Activated naive CD8-positive, alpha-beta T cell (primary cell): ENCODE measurements around the gene CIAO2B.

Source experiments
- H3K27ac Mint-ChIP-seq: one replicate; pipeline ENCODE4 v1.8.0; 2021; ENCODE audit warnings: mixed read lengths
- H3K27me3 Mint-ChIP-seq: one replicate; pipeline ENCODE4 v1.8.0; 2021; ENCODE audit warnings: mixed read lengths
- H3K36me3 Mint-ChIP-seq: one replicate; pipeline ENCODE4 v1.8.0; 2021; ENCODE audit warnings: mixed read lengths
- H3K4me1 Mint-ChIP-seq: one replicate; pipeline ENCODE4 v1.8.0; 2021; ENCODE audit warnings: low read depth, mixed read lengths
- H3K4me3 Mint-ChIP-seq: one replicate; pipeline ENCODE4 v1.8.0; 2021; ENCODE audit warnings: mild to moderate bottlenecking, mixed read lengths
- H3K9me3 Mint-ChIP-seq: one replicate; pipeline ENCODE4 v1.8.0; 2021; ENCODE audit warnings: low read depth, mixed read lengths

Gene CIAO2B

DNA sequence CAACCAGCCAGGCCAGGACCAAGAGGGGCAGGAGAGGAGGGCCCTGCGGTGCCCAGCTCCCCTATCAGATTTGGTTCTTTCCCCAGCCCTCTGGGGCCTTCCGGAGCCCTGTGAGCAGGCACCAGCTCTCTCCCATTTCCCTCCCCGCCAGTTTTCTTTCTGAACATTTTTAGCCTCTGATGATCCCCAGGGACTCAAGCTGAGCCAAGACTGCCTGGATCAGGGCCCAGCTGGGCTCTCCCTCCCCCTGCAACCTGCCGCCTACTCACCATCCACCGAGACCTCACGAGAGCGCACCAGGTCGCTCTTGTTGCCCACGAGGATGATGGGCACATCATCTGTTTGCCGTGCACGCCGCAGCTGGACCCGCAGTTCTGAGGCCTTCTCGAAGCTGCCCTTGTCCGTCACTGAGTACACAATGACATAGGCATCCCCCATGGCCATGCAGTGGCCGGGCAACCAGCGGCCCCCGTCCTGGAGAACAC, 10.9 kb downstream of the CIAO2B start:
- no peaks in the 10 kb centered on the region for H3K9me3 Mint-ChIP-seq
- peaks cover 12% of the 10 kb centered on the region for H3K27me3 Mint-ChIP-seq
- H3K36me3 Mint-ChIP-seq, result no peaks in the 10 kb centered on the region

GRCh38 chr16:66921729-66922450, 12.3 kb downstream of the CIAO2B start:
- peaks cover 12% of the 10 kb centered on the region for H3K27me3 Mint-ChIP-seq
- H3K9me3 Mint-ChIP-seq, result no peaks in the 10 kb centered on the region
- no peak overlapping the region for H3K27ac Mint-ChIP-seq
- no peak overlapping the region for H3K4me3 Mint-ChIP-seq
- peaks cover 3% of the 10 kb centered on the region for H3K4me1 Mint-ChIP-seq
- H3K36me3 Mint-ChIP-seq, result no peaks in the 10 kb centered on the region

More for the DNA sequence above, 10.9 kb downstream of the CIAO2B start:
- peaks cover 3% of the 10 kb centered on the region for H3K4me1 Mint-ChIP-seq
- H3K4me3 Mint-ChIP-seq, result no peak overlapping the region
- no peak overlapping the region for H3K27ac Mint-ChIP-seq

- Mint-ChIP-seq H3K4me1 (peaks cover 3% of the 10 kb centered on the region), H3K9me3 (no peaks in the 10 kb centered on the region), H3K27me3 (peaks cover 12% of the 10 kb centered on the region), H3K36me3 (no peaks in the 10 kb centered on the region), H3K27ac (no peak overlapping the region), H3K4me3 (no peak overlapping the region)
Observed at GRCh38 chr16:66920924-66921680, 13.1 kb downstream of the CIAO2B start.

- H3K4me3 Mint-ChIP-seq, result no peak overlapping the region
- no peak overlapping the region for H3K27ac Mint-ChIP-seq
- no peaks in the 10 kb centered on the region for H3K9me3 Mint-ChIP-seq
- peaks cover under 1% of the 10 kb centered on the region for H3K4me1 Mint-ChIP-seq
- H3K36me3 Mint-ChIP-seq, result no peaks in the 10 kb centered on the region
- H3K27me3 Mint-ChIP-seq, result peaks cover 12% of the 10 kb centered on the region
Observed at GRCh38 chr16:66920299-66920590, 14.0 kb downstream of the CIAO2B start.

DNA sequence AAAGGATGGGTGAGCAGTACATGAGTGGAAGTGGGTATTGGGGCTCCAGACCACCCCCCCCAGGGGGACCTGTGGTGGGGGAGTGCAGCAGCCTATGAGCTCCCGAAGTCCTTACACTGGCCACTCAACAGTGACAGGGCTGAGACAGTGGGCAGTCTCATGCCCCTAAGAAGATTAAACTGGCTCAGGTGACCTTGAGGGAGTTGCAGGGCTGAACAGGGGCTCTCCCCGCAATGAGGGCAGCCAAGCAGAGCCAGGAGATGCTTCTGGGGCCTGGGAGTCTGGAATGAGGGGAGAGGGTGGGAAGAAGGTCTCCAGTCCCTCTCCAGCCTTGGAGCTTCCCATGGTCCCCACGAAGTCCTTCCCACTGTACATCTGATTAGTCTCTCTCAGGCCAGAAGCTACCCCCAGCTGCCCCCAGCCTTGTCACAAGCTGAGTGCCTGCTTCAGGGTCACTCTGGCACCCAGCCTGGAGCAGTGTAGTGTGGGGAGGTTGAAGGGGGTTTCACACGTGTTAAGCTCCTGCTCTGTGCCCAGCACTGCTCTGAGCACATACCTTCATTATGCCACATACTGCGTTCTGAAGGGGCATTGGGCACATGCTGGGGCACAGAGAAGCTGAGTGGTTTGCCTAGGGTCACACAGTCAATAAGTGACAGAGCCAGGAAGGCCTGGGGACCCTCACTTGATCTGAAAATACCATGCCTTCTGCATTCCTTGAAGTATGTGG, 14.5 kb downstream of the CIAO2B start:
- Mint-ChIP-seq H3K27ac (no peak overlapping the region), H3K4me1 (no peaks in the 10 kb centered on the region), H3K4me3 (no peak overlapping the region), H3K27me3 (peaks cover 12% of the 10 kb centered on the region), H3K9me3 (no peaks in the 10 kb centered on the region), H3K36me3 (no peaks in the 10 kb centered on the region)

DNA sequence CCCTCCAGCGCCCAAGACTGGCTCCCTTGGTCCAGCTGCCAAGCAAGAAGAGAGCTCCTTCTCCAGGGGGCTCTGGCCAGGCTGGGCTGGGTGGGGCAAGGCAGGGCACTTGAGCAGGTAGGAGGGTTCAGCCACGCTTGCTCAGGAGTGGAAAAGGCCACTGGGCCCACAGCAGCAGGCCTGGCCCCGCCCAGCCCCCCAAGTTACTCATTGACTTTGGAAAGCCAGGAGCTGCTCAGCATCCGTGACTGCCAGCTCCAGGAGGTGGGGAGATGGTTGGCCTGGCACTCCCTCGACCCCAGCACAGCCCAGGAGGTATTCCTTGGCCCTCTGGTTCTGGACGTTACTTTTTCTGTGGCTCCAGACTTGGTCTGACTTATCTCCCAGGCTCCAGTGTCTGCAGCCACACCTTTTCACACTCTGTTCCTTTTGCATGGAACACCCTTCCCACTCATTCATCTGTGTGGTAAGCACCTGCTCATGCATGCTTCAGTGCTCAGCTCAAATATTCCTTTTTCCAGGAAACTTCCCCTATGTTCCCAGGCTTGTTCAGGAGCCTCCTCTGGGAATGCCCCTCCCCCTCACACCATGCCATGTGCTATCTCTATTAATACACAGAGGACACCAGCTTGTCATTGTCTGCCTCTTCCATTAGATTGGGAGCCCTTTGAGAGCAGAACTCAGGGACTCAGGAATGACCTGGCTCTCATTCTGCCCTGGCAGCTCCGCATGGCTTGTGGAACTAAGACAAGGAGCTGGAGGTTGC, 15.2 kb downstream of the CIAO2B start, which contains the start of gene CDH16:
TSS of gene CDH16 (minus strand) at position 83 of the 766 bp plus-strand sequence. CDS start 820 bp downstream, outside the sequence.
- Mint-ChIP-seq H3K27ac (no peak within 1 kb of the TSS), H3K36me3 (no peaks in the 10 kb centered on the region), H3K4me3 (no peak within 1 kb of the TSS), H3K4me1 (no peaks in the 10 kb centered on the region), H3K9me3 (no peaks in the 10 kb centered on the region), H3K27me3 (peaks cover 12% of the 10 kb centered on the region)

- H3K36me3 Mint-ChIP-seq, result no peaks in the 10 kb centered on the region
Observed at GRCh38 chr16:66918355-66918754, 15.8 kb downstream of the CIAO2B start.

GRCh38 chr16:66917741-66918140, 16.5 kb downstream of the CIAO2B start:
- peaks cover 5% of the 10 kb centered on the region for H3K27me3 Mint-ChIP-seq
- no peaks in the 10 kb centered on the region for H3K36me3 Mint-ChIP-seq
- H3K4me1 Mint-ChIP-seq, result no peaks in the 10 kb centered on the region
- no peaks in the 10 kb centered on the region for H3K9me3 Mint-ChIP-seq
- no peak overlapping the region for H3K27ac Mint-ChIP-seq
- H3K4me3 Mint-ChIP-seq, result no peak overlapping the region

More at GRCh38 chr16:66918355-66918754, 15.8 kb downstream of the CIAO2B start:
- Mint-ChIP-seq H3K4me3 (no peak overlapping the region), H3K27ac (no peak overlapping the region), H3K4me1 (no peaks in the 10 kb centered on the region), H3K27me3 (peaks cover 7% of the 10 kb centered on the region), H3K9me3 (no peaks in the 10 kb centered on the region)

DNA sequence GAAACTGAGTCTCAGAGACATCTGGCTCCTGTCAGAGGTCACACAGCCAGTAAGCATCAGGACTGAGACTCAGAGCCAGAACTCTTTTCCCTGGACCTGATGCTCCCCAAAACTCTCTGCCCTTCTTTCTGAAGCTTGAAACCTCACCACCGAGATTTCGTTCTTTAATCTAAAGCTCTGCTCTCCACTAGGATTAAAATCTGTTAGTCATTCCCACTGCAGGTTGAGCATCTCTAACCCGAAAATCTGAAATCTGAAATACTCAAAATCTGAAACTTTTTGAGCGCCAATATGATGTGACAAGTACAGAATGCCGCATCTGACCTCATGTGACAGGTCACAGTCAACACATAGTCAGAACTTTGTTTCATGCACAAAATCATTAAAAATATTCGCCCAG, 17.7 kb downstream of the CIAO2B start:
- H3K27me3 Mint-ChIP-seq, result peaks cover 5% of the 10 kb centered on the region
- no peak overlapping the region for H3K4me3 Mint-ChIP-seq
- no peaks in the 10 kb centered on the region for H3K36me3 Mint-ChIP-seq
- H3K4me1 Mint-ChIP-seq, result no peaks in the 10 kb centered on the region
- H3K27ac Mint-ChIP-seq, result no peak overlapping the region
- no peaks in the 10 kb centered on the region for H3K9me3 Mint-ChIP-seq

- Mint-ChIP-seq H3K36me3 (no peaks in the 10 kb centered on the region), H3K27ac (no peak overlapping the region), H3K4me3 (no peak overlapping the region), H3K4me1 (no peaks in the 10 kb centered on the region), H3K9me3 (no peaks in the 10 kb centered on the region), H3K27me3 (peaks cover 3% of the 10 kb centered on the region)
Observed at GRCh38 chr16:66915041-66915440, 19.2 kb downstream of the CIAO2B start.

- H3K4me1 Mint-ChIP-seq, result no peaks in the 10 kb centered on the region
- no peak overlapping the region for H3K27ac Mint-ChIP-seq
- H3K4me3 Mint-ChIP-seq, result no peak overlapping the region
- no peaks in the 10 kb centered on the region for H3K9me3 Mint-ChIP-seq
- peaks cover 3% of the 10 kb centered on the region for H3K27me3 Mint-ChIP-seq
- no peaks in the 10 kb centered on the region for H3K36me3 Mint-ChIP-seq
Observed at GRCh38 chr16:66914541-66914940, 19.7 kb downstream of the CIAO2B start.

GRCh38 chr16:66913711-66914110, 20.5 kb downstream of the CIAO2B start:
- no peaks in the 10 kb centered on the region for H3K27me3 Mint-ChIP-seq
- H3K36me3 Mint-ChIP-seq, result no peaks in the 10 kb centered on the region
- no peaks in the 10 kb centered on the region for H3K4me1 Mint-ChIP-seq
- H3K9me3 Mint-ChIP-seq, result no peaks in the 10 kb centered on the region
- H3K27ac Mint-ChIP-seq, result no peak overlapping the region
- H3K4me3 Mint-ChIP-seq, result no peak overlapping the region

DNA sequence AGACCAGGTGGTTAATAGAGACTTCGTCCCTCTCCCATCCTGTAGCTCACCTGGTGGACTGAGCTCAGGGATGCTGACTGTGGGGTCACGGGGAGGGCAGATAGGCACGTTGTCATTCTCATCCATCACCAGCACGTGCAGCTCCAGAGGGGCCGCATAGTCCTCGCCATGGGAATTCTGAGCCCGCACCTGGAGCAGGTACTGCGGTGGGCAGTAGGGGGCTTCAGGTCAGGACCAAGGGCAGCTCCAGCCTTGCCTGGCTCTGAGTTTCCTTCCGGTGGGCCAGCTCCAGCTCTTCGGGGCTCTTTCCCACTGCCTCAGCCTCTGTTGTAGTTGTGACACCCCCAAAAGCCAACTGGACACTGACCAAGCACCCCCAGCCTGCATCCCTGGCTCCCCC, 21.1 kb downstream of the CIAO2B start:
- no peaks in the 10 kb centered on the region for H3K9me3 Mint-ChIP-seq
- no peak overlapping the region for H3K4me3 Mint-ChIP-seq
- H3K27ac Mint-ChIP-seq, result no peak overlapping the region
- H3K4me1 Mint-ChIP-seq, result no peaks in the 10 kb centered on the region
- no peaks in the 10 kb centered on the region for H3K36me3 Mint-ChIP-seq
- no peaks in the 10 kb centered on the region for H3K27me3 Mint-ChIP-seq

DNA sequence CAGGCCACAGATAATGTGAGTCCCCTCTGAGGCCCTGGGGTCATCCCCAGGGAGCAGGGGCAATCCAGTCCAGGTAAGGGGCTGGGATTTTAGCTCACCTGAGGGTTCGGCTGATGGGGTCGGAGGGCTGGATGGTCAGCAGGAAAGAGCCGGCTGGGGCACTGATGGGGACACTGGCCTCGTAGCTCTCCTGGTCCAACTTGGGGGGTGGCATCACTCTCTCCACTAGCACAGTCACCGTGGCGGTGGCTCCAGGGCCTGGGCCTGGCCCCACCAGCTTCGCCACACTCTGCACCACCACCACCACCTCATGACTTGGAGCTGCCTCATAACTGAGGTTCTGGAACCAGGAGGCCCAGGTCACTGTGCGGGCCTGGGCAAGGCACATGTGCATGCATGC, 22.4 kb downstream of the CIAO2B start:
- no peaks in the 10 kb centered on the region for H3K9me3 Mint-ChIP-seq
- no peaks in the 10 kb centered on the region for H3K36me3 Mint-ChIP-seq
- H3K4me1 Mint-ChIP-seq, result no peaks in the 10 kb centered on the region
- H3K27ac Mint-ChIP-seq, result no peak overlapping the region
- no peak overlapping the region for H3K4me3 Mint-ChIP-seq
- no peaks in the 10 kb centered on the region for H3K27me3 Mint-ChIP-seq
